Natural killer cell (primary cell): ENCODE measurements around the gene TMEM51. TPM values are rescaled to one million over a fixed set of nuclear protein-coding genes. Genes with fewer than 3 reads are reported as not detected.

Experiments used
- ATAC-seq, 3 donors: fragments of 150-1000 bp in 2 of 3; fragments of 200-7000 bp in 1 of 3; cut with Tn5 transposase; 1 replicate in 1 of 3; 2 replicates in 2 of 3; pipeline ENCODE4 v1.10.0; 2021; ENCODE audit warnings: mild to moderate bottlenecking in 2 of 3, moderate library complexity in 2 of 3
- DNase-seq, 2 donors: peaks; one replicate each; pipeline versions ENCODE4 v3.0.0 to v3.0.0-alpha.2; 2013 to 2021; ENCODE audit warnings: mixed read lengths in 1 of 2
- H3K27ac ChIP-seq: one replicate; pipeline ENCODE4 v1.5.1; 2013; ENCODE audit warnings: mild to moderate bottlenecking, low read length
- H3K27me3 ChIP-seq: one replicate; pipeline ENCODE4 v1.6.1; 2013; ENCODE audit warnings: low read length; ENCODE audit not compliant: control insufficient read depth, insufficient read depth
- H3K36me3 ChIP-seq: one replicate; pipeline ENCODE4 v1.6.1; 2013; ENCODE audit warnings: low read length; ENCODE audit not compliant: control insufficient read depth, insufficient read depth
- H3K4me1 ChIP-seq: one replicate; pipeline ENCODE4 v1.6.1; 2013; ENCODE audit warnings: low read length; ENCODE audit not compliant: control insufficient read depth, insufficient read depth
- H3K4me3 ChIP-seq: one replicate; pipeline ENCODE4 v1.5.1; 2013; ENCODE audit warnings: low read length
- H3K9me3 ChIP-seq: one replicate; pipeline ENCODE4 v1.6.1; 2013; ENCODE audit warnings: low read length; ENCODE audit not compliant: control insufficient read depth, insufficient read depth
- H3K27ac Mint-ChIP-seq, 2 donors: one replicate each; pipeline ENCODE4 v1.8.0; 2022; ENCODE audit warnings: mild to moderate bottlenecking in 2 of 2, mixed read lengths in 2 of 2, moderate library complexity in 1 of 2
- H3K27me3 Mint-ChIP-seq, 2 donors: one replicate each; pipeline ENCODE4 v1.8.0; 2022; ENCODE audit warnings: low read depth in 2 of 2, mixed read lengths in 2 of 2
- H3K36me3 Mint-ChIP-seq: one replicate; pipeline ENCODE4 v1.8.0; 2022; ENCODE audit warnings: mixed read lengths
- H3K4me1 Mint-ChIP-seq, 2 donors: one replicate each; pipeline ENCODE4 v1.8.0; 2022; ENCODE audit warnings: mixed read lengths in 2 of 2
- H3K4me3 Mint-ChIP-seq: one replicate; pipeline ENCODE4 v1.8.0; 2022; ENCODE audit warnings: mild to moderate bottlenecking, moderate library complexity, mixed read lengths
- H3K9me3 Mint-ChIP-seq, 2 donors: one replicate each; pipeline ENCODE4 v1.8.0; 2022; ENCODE audit warnings: mixed read lengths in 2 of 2
- WGBS: methylation state at CpG from one replicate; pipeline ENCODE4 v1.1.7; 2013; ENCODE audit warnings: missing lambda C conversion rate; ENCODE audit not compliant: insufficient coverage; 5-methylcytosine and 5-hydroxymethylcytosine counted together
- intact Hi-C: fragments of 100-400 bp; cut with micrococcal nuclease; formaldehyde crosslinking; loops from one replicate; pipeline ENCODE4 v1.14.2; 2022
- total RNA-seq, 4 donors: library from RNA; stranded (reverse); fragments of 120-200 nt in 1 of 4; gene quantifications; one replicate each; pipeline versions ENCODE4 v1.2.3 to v1.2.4, GENCODE V29; 2013 to 2022
- TF ChIP-seq, protein P1 (sequence below): fragments of 200-600 bp; IDR thresholded peaks from one replicate; pipeline ENCODE4 v1.8.0; 2022; ENCODE audit warnings: antibody characterized with exemption

TMEM51 gene, protein sequence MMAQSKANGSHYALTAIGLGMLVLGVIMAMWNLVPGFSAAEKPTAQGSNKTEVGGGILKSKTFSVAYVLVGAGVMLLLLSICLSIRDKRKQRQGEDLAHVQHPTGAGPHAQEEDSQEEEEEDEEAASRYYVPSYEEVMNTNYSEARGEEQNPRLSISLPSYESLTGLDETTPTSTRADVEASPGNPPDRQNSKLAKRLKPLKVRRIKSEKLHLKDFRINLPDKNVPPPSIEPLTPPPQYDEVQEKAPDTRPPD
- total RNA-seq, result not detected
- 0.05 TPM for total RNA-seq (2013)

DNA sequence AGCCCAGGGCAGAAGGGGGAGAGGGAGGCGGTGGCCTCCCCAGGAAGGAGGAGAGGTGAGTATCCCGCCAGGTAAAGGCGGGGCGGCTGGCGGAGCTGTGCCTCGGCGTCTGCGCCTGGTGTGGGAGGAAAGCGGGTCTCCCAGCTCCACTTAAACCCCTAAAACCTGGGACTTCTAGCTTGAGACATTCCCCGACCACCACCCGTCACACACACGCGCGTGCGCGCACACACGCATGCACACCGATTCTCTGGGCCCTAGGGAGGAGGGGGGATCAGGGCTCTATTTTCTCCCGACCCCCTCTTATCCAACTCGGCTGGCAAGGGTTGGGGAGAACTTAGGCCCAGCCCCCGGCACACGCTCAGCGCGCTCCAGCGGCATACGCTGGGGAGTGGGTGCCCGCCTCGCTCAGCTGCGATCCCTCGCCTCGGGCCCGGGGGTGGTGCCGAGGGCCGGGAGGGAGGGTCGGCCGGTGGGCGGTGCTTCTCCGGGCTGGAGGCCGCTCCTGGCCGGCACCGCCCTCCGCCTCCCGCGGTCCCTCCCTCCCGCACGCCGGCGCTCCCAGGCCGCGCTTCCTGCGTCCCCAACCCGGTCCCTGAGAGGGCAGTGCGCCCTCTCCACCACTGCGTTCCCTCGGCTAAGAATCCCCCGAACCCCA, at the start of gene TMEM51:
Gene TMEM51, plus strand, starts transcription at position 564 of the 658 bp plus-strand sequence. CDS start 61,341 bp downstream, outside the sequence.
- Mint-ChIP-seq H3K36me3 (no peaks in the 10 kb centered on the region), H3K4me1 (peaks cover 19 to 20% of the 10 kb centered on the region in 2 donors), H3K27ac (no peak within 1 kb of the TSS), H3K4me3 (peak within 1 kb of the TSS; percentile 76), H3K27me3 (peaks cover 34 to 43% of the 10 kb centered on the region in 2 donors), H3K9me3 (no peaks in the 10 kb centered on the region)
- Histone ChIP-seq H3K4me3 (no peak within 1 kb of the TSS), H3K36me3 (no peaks in the 10 kb centered on the region), H3K4me1 (peaks cover 40% of the 10 kb centered on the region), H3K9me3 (no peaks in the 10 kb centered on the region), H3K27ac (no peak within 1 kb of the TSS), H3K27me3 (peaks cover 34% of the 10 kb centered on the region)
- peak in 1 of 3 donors; percentile 29 for ATAC-seq
- WGBS, result under 1% methylated on average over 48 of the region's 56 CpGs
- DNase-seq, result no peak
- intact Hi-C loops, result no loop called here
- TF ChIP-seq, protein P1, sequence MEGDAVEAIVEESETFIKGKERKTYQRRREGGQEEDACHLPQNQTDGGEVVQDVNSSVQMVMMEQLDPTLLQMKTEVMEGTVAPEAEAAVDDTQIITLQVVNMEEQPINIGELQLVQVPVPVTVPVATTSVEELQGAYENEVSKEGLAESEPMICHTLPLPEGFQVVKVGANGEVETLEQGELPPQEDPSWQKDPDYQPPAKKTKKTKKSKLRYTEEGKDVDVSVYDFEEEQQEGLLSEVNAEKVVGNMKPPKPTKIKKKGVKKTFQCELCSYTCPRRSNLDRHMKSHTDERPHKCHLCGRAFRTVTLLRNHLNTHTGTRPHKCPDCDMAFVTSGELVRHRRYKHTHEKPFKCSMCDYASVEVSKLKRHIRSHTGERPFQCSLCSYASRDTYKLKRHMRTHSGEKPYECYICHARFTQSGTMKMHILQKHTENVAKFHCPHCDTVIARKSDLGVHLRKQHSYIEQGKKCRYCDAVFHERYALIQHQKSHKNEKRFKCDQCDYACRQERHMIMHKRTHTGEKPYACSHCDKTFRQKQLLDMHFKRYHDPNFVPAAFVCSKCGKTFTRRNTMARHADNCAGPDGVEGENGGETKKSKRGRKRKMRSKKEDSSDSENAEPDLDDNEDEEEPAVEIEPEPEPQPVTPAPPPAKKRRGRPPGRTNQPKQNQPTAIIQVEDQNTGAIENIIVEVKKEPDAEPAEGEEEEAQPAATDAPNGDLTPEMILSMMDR, result no peak

DNA sequence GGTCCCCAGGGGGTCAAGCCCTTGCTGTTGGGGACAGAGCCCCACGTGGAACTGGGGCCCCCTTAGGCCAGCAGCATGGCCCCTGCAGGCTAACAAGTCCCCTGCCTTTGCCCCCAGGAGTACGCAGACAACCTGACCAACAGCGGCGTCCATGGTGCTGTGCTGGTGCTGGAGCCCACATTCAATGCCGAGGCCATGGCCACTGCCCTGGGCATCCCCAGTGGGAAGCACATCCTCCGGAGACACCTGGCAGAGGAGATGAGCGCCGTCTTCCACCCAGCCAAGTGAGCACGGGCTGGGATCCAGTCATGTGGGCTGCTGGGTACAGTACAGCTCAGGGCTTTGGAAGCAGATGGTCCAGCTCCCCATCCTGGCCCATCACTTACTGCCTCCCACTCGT, 49.6 kb upstream of the TMEM51 start:
- no peaks in the 10 kb centered on the region for H3K9me3 ChIP-seq
- H3K27me3 ChIP-seq, result peaks cover 12% of the 10 kb centered on the region
- intact Hi-C loops, result loop anchor here (5.0 kb wide), 1 partner anchor 322 kb away; no protein-coding TSS in a partner anchor
- H3K4me3 ChIP-seq, result no peak overlapping the region
- H3K27ac ChIP-seq, result no peak overlapping the region
- H3K36me3 ChIP-seq, result no peaks in the 10 kb centered on the region
- H3K4me1 ChIP-seq, result peaks cover 11% of the 10 kb centered on the region
- H3K4me1 Mint-ChIP-seq, result peaks cover 24 to 26% of the 10 kb centered on the region in 2 donors
- TF ChIP-seq, protein P1, result no peak
- H3K27me3 Mint-ChIP-seq, result peaks cover 16 to 32% of the 10 kb centered on the region in 2 donors
- H3K36me3 Mint-ChIP-seq, result no peaks in the 10 kb centered on the region
- H3K9me3 Mint-ChIP-seq, result no peaks in the 10 kb centered on the region
- DNase-seq (no peak), ATAC-seq (no peak)
- no peak overlapping the region for H3K4me3 Mint-ChIP-seq
- H3K27ac Mint-ChIP-seq, result no peak overlapping the region
- whole genome bisulfite sequencing, result 89% methylated on average over 10 of the region's 10 CpGs

DNA sequence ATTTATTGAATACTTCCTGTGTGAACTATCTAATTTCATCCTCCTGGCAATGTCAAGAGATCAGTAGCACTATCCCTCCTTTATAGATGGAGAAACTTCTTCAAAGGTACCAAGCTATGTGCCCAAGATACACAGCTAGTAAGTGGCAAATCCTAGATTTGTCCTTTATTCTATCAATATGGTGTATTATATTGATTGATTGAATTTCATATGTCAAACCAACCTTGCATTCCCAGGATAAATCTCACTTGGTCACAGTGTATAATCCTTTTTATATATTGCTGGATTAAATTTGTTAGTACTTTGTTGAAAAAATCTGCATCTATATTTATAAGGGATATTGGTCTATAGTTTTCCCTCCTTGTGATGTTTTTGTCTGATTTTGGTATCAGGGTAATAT, 48.8 kb upstream of the TMEM51 start:
- Mint-ChIP-seq H3K9me3 (no peaks in the 10 kb centered on the region), H3K4me3 (no peak overlapping the region), H3K27ac (no peak overlapping the region), H3K4me1 (peaks cover 15 to 17% of the 10 kb centered on the region in 2 donors), H3K36me3 (no peaks in the 10 kb centered on the region), H3K27me3 (peaks cover 15 to 23% of the 10 kb centered on the region in 2 donors)
- no peak overlapping the region for H3K27ac ChIP-seq
- no peak for DNase-seq
- no peak for ATAC-seq
- TF ChIP-seq, protein P1, result no peak
- H3K9me3 ChIP-seq, result no peaks in the 10 kb centered on the region
- no peaks in the 10 kb centered on the region for H3K36me3 ChIP-seq
- no peak overlapping the region for H3K4me3 ChIP-seq
- H3K27me3 ChIP-seq, result peaks cover 12% of the 10 kb centered on the region
- H3K4me1 ChIP-seq, result peaks cover 11% of the 10 kb centered on the region
- intact Hi-C loops, result loop anchor here (5.0 kb wide), 1 partner anchor 322 kb away; no protein-coding TSS in a partner anchor
